Measurements from ENCODE around the gene FASTKD3.

DNA sequence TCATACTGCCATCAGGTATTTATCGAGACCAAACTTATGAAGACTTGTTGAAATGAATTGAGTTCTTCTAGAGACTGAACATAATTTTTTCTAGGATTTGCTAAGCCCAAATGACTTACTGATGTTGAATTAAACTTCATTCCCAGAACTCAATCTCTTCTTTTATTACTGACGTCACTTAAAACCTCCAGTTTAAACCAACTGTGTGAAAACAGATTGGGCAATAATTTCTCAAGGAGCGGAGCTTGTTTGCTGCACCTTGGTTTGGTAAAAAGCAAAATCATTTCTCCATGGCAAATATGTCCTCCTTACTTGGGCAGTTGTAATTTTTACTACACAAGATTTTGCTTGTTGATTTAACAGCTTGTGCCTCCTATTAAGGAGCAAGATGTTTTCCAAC lies 55.3 kb downstream of the FASTKD3 start:
- TF ChIP-seq, protein P1, sequence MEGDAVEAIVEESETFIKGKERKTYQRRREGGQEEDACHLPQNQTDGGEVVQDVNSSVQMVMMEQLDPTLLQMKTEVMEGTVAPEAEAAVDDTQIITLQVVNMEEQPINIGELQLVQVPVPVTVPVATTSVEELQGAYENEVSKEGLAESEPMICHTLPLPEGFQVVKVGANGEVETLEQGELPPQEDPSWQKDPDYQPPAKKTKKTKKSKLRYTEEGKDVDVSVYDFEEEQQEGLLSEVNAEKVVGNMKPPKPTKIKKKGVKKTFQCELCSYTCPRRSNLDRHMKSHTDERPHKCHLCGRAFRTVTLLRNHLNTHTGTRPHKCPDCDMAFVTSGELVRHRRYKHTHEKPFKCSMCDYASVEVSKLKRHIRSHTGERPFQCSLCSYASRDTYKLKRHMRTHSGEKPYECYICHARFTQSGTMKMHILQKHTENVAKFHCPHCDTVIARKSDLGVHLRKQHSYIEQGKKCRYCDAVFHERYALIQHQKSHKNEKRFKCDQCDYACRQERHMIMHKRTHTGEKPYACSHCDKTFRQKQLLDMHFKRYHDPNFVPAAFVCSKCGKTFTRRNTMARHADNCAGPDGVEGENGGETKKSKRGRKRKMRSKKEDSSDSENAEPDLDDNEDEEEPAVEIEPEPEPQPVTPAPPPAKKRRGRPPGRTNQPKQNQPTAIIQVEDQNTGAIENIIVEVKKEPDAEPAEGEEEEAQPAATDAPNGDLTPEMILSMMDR (IDR thresholded peaks at IDR 0.05): no peak
- TF ChIP-seq ZFX (IDR thresholded peaks at IDR 0.05; ENCODE audit: borderline replicate concordance): no peak

Data from 22Rv1 (cell line).